ENCODE measurements around the gene DAAM2.

GRCh38 chr6:39914239-39914638 is 122.1 kb downstream of the DAAM2 start:
- TF ChIP-seq NFIC (IDR thresholded peaks at IDR 0.05) (no peak), EP300 (IDR thresholded peaks at IDR 0.05; ENCODE audit: borderline replicate concordance) (no peak), CEBPB (IDR thresholded peaks at IDR 0.05) (no peak), EGR1 (IDR thresholded peaks at IDR 0.05) (no peak), REST (IDR thresholded peaks at IDR 0.05; ENCODE audit: low read depth) (no peak), RAD21 (IDR thresholded peaks at IDR 0.05; ENCODE audit: low read depth) (no peak), TCF12 (IDR thresholded peaks at IDR 0.05; ENCODE audit: low read depth) (no peak), USF1 (IDR thresholded peaks at IDR 0.05) (no peak), CREB1 (IDR thresholded peaks at IDR 0.05; ENCODE audit: low read depth) (no peak), TEAD4 (IDR thresholded peaks at IDR 0.05) (no peak)
- TF ChIP-seq, protein P1, sequence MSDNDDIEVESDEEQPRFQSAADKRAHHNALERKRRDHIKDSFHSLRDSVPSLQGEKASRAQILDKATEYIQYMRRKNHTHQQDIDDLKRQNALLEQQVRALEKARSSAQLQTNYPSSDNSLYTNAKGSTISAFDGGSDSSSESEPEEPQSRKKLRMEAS (IDR thresholded peaks at IDR 0.05) = no peak
